OCI-LY7 (cell line): ENCODE results near the gene RAB11FIP4. TPM values are rescaled to one million over a fixed set of nuclear protein-coding genes. Genes with fewer than 3 reads are reported as not detected.
A peak's percentile ranks its signal among the peaks of the same experiment; 100 is the strongest.

ENCODE experiments used
- BruUV-seq: library from RNA; stranded (reverse); fragments of 400-500 nt; replicated peaks from 2 replicates; lab custom pipeline; 2021; lab: Mats Ljungman, UMichigan
- CTCF ChIA-PET: fragments of 300-600 bp; sonication (Branson Sonifier 250); formaldehyde crosslinking; loops from one replicate; lab custom pipeline; 2022; ENCODE audit warnings: antibody characterized with exemption; ENCODE audit not compliant: unreplicated experiment; lab: Charles Lee
- POLR2A ChIA-PET: fragments of 300-600 bp; sonication (Branson Sonifier 250); formaldehyde crosslinking; loops from one replicate; lab custom pipeline; 2022; ENCODE audit warnings: antibody characterized with exemption; lab: Charles Lee
- DNase-seq: peaks from one replicate; pipeline ENCODE4 v3.0.0-alpha.2; 2015; ENCODE audit warnings: low spot score
- H2AFZ ChIP-seq: fragments of 200-600 bp; sonication (generic), shearing (Covaris generic); 2 replicates; pipeline ENCODE4 v1.6.1; 2014; ENCODE audit warnings: mild to moderate bottlenecking, antibody characterized with exemption, low read length, moderate library complexity
- H3K27ac ChIP-seq: fragments of 200-600 bp; sonication (generic); 2 replicates; pipeline ENCODE4 v1.5.1; 2014; ENCODE audit warnings: mixed run types, low read depth, mild to moderate bottlenecking, moderate library complexity, low read length, inconsistent platforms; ENCODE audit not compliant: poor library complexity, severe bottlenecking
- H3K36me3 ChIP-seq: fragments of 200-600 bp; sonication (generic); 2 replicates; pipeline ENCODE4 v1.6.1; 2014; ENCODE audit warnings: mild to moderate bottlenecking, antibody characterized with exemption, low read length, moderate library complexity, mixed read lengths; ENCODE audit not compliant: insufficient read depth
- H3K4me1 ChIP-seq: fragments of 200-600 bp; sonication (generic); 2 replicates; pipeline ENCODE4 v1.5.1; 2014; ENCODE audit warnings: mild to moderate bottlenecking, low read length; ENCODE audit not compliant: insufficient read depth, poor library complexity, severe bottlenecking
- H3K4me2 ChIP-seq: fragments of 200-600 bp; sonication (generic); 2 replicates; pipeline ENCODE4 v1.6.1; 2014; ENCODE audit warnings: mild to moderate bottlenecking, low read length
- H3K4me3 ChIP-seq: fragments of 200-600 bp; sonication (generic); 2 replicates; pipeline ENCODE4 v1.5.1; 2014; ENCODE audit warnings: mild to moderate bottlenecking, low read depth, low read length; ENCODE audit not compliant: poor library complexity, severe bottlenecking
- H3K79me2 ChIP-seq: fragments of 200-600 bp; sonication (generic); 2 replicates; pipeline ENCODE4 v1.6.1; 2016; ENCODE audit warnings: low read depth, mild to moderate bottlenecking, low read length, moderate library complexity, mixed read lengths; ENCODE audit not compliant: insufficient read depth
- H3K9me2 ChIP-seq: fragments of 200-600 bp; sonication (generic); 2 replicates; pipeline ENCODE4 v1.6.1; 2016; ENCODE audit warnings: mild to moderate bottlenecking, low read length, mixed read lengths; ENCODE audit not compliant: insufficient read depth
- H3K9me3 ChIP-seq: fragments of 200-600 bp; sonication (generic); 2 replicates; pipeline ENCODE4 v1.6.1; 2014; ENCODE audit warnings: mild to moderate bottlenecking, mixed run types, low read length, mixed read lengths
- H4K20me1 ChIP-seq: fragments of 200-600 bp; sonication (generic); 2 replicates; pipeline ENCODE4 v1.6.1; 2014; ENCODE audit warnings: mild to moderate bottlenecking, antibody characterized with exemption, low read length, moderate library complexity, mixed read lengths; ENCODE audit not compliant: insufficient read depth
- EZH2phosphoT487 ChIP-seq: fragments of 200-600 bp; sonication (generic); IDR thresholded peaks from 2 replicates; pipeline ENCODE4 v1.6.1; 2018; ENCODE audit warnings: low read depth, borderline replicate concordance, mild to moderate bottlenecking, mixed run types, antibody characterized with exemption, low read length, moderate library complexity, mixed read lengths
- intact Hi-C: fragments of 100-400 bp; cut with micrococcal nuclease; formaldehyde crosslinking; loops from one replicate; pipeline ENCODE4 v1.10.0; 2022; ENCODE audit not compliant: unreplicated experiment
- total RNA-seq, 2 experiments: library from RNA; depleted of rRNA in 1 of 2; stranded (reverse); fragments of >200 nt in 1 of 2; shearing (Covaris generic) in 1 of 2; gene quantifications; 2 replicates each; pipeline ENCODE4 v1.2.3, GENCODE V29; 2014 to 2022
- TF ChIP-seq, protein P1 (sequence below): fragments of 200-600 bp; sonication (generic); conservative IDR thresholded peaks from 2 replicates; pipeline ENCODE4 v1.5.1; 2014; ENCODE audit warnings: mild to moderate bottlenecking, antibody characterized with exemption, low read length, moderate library complexity, mixed read lengths

The RAB11FIP4 gene
- total RNA-seq, 2 experiments from 2014 or later, result 5.8 to 15.0 TPM

DNA sequence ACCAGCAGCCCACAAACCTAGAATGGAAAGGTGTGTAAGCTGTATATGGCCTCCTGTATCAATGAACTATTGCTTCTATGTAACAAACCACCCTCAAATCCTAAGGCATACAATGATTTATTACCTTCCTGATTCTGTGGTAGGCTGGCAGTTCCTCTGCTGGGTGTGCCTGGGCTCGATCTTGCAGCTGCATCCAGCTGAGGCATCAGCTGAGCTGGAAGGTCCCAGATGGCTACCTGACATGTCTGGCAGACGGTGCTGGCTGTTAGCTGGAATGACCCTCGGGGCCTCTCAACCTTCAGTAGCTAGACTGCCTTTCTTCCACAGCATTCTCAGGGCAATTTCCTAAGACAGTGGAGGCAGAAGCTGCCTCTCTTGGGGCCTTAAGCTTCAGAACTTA lies 152.7 kb downstream of the RAB11FIP4 start:
- Histone ChIP-seq H3K79me2 (no peaks in the 10 kb centered on the region), H3K4me3 (no peak overlapping the region), H3K4me2 (no peak overlapping the region), H4K20me1 (no peaks in the 10 kb centered on the region), H3K36me3 (no peaks in the 10 kb centered on the region), H3K27ac (no peak overlapping the region), H2AFZ (no peak overlapping the region), H3K4me1 (peaks cover 49% of the 10 kb centered on the region), H3K9me2 (no peaks in the 10 kb centered on the region), H3K9me3 (no peaks in the 10 kb centered on the region)
- no TSS peak for BruUV-seq
- intact Hi-C loops, result no loop called here
- CTCF ChIA-PET, result interaction anchor here (0.8 kb wide), 1 partner anchor 18 kb away, joined by 4 read pairs; no protein-coding TSS in a partner anchor
- POLR2A ChIA-PET, result interaction anchor here (2.5 kb wide), 1 partner anchor 9 kb away, joined by 8 read pairs; no protein-coding TSS in a partner anchor
- no peak for TF ChIP-seq EZH2phosphoT487
- TF ChIP-seq, protein P1, sequence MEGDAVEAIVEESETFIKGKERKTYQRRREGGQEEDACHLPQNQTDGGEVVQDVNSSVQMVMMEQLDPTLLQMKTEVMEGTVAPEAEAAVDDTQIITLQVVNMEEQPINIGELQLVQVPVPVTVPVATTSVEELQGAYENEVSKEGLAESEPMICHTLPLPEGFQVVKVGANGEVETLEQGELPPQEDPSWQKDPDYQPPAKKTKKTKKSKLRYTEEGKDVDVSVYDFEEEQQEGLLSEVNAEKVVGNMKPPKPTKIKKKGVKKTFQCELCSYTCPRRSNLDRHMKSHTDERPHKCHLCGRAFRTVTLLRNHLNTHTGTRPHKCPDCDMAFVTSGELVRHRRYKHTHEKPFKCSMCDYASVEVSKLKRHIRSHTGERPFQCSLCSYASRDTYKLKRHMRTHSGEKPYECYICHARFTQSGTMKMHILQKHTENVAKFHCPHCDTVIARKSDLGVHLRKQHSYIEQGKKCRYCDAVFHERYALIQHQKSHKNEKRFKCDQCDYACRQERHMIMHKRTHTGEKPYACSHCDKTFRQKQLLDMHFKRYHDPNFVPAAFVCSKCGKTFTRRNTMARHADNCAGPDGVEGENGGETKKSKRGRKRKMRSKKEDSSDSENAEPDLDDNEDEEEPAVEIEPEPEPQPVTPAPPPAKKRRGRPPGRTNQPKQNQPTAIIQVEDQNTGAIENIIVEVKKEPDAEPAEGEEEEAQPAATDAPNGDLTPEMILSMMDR, result no peak
- DNase-seq, result peak; percentile 42

DNA sequence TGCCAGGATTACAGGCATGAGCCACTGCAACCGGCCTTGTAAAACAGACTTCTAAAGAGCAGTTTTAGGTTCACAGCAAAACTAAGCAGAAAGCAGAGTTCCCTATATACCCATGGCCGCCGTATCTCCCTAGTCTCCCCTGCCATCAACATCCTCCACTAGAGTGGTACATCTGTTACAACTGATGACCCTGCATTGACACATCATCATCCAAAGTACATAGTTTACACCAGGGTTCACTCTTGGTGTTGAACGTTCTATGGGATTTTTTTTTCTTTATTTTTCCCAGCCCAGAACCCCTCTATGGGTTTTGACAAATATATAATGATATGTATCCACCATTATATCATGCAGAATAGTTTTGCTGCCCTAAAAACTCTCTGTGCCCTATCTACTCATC lies 155.2 kb downstream of the RAB11FIP4 start:
- POLR2A ChIA-PET, result interaction anchor here (1.0 kb wide), 1 partner anchor 9 kb away, joined by 3 read pairs; no protein-coding TSS in a partner anchor
- BruUV-seq, result no TSS peak
- CTCF ChIA-PET, result no interaction called here
- Histone ChIP-seq H3K27ac (no peak overlapping the region), H3K9me3 (no peaks in the 10 kb centered on the region), H3K4me3 (no peak overlapping the region), H3K9me2 (no peaks in the 10 kb centered on the region), H3K36me3 (no peaks in the 10 kb centered on the region), H3K4me2 (no peak overlapping the region), H3K79me2 (no peaks in the 10 kb centered on the region), H3K4me1 (peaks cover 32% of the 10 kb centered on the region), H2AFZ (no peak overlapping the region), H4K20me1 (no peaks in the 10 kb centered on the region)
- no peak for DNase-seq
- intact Hi-C loops, result no loop called here
- TF ChIP-seq EZH2phosphoT487, result no peak
- TF ChIP-seq, protein P1, result no peak

DNA sequence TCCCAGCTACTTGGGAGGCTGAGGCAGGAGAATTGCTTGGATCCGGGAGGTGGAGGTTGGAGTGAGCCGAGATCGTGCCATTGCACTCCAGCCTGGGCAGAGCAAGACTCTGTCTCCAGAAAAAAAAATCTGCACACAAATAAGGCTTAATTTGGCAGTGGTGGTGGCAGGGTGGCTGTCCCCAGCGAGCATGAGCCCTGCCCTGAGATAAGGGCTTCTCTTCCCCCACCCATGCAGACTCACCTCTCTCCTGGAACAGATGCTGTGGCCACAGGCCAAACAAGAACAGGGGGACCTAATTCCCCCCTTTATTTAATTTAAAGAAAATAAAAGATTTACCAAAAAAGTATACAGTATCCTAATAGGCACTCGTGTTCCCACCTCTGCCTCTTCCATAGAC lies 157.2 kb downstream of the RAB11FIP4 start:
- Histone ChIP-seq H3K4me1 (peaks cover 25% of the 10 kb centered on the region), H2AFZ (peak overlapping the region; percentile 89), H3K79me2 (no peaks in the 10 kb centered on the region), H3K4me2 (peak overlapping the region; percentile 97), H3K27ac (peak overlapping the region; percentile 68), H3K9me3 (no peaks in the 10 kb centered on the region), H3K36me3 (no peaks in the 10 kb centered on the region), H3K9me2 (no peaks in the 10 kb centered on the region), H4K20me1 (no peaks in the 10 kb centered on the region), H3K4me3 (peak overlapping the region; percentile 97)
- DNase-seq, result no peak
- POLR2A ChIA-PET, result interaction anchor here (1.8 kb wide), 1 partner anchor 13 kb away, joined by 10 read pairs; no protein-coding TSS in a partner anchor
- BruUV-seq, result TSS peak; percentile 82
- CTCF ChIA-PET, result no interaction called here
- intact Hi-C loops, result loop anchor here (1.0 kb wide), 1 partner anchor 10 kb away; no protein-coding TSS in a partner anchor
- TF ChIP-seq, protein P1, result no peak
- no peak for TF ChIP-seq EZH2phosphoT487
